WTC11 (cell line): Measurements from ENCODE around the gene SPOPL. TPM values are rescaled to one million over a fixed set of nuclear protein-coding genes. Genes with fewer than 3 reads are reported as not detected.
A peak's percentile ranks its signal among the peaks of the same experiment; 100 is the strongest.

Experiments used
- ATAC-seq: fragments of 200-7000 bp; cut with Tn5 transposase; 2 replicates; pipeline ENCODE4 v1.10.0; 2021; ENCODE audit warnings: mild to moderate bottlenecking, moderate library complexity
- CTCF ChIA-PET: fragments of 300-600 bp; sonication (Branson Sonifier 250); formaldehyde crosslinking; loops from one replicate; lab custom pipeline; 2021; ENCODE audit warnings: antibody characterized with exemption; lab: Charles Lee
- POLR2A ChIA-PET: fragments of 350-600 bp; sonication (Branson Sonifier 250); formaldehyde crosslinking; loops from one replicate; lab custom pipeline; 2021; ENCODE audit warnings: antibody characterized with exemption; lab: Charles Lee
- DNase-seq: peaks from one replicate; pipeline ENCODE4 v3.0.0; 2021; ENCODE audit warnings: low spot score
- H3K27ac Mint-ChIP-seq: 2 replicates; pipeline ENCODE4 v1.8.0; 2021; ENCODE audit warnings: mixed read lengths
- H3K27me3 Mint-ChIP-seq: 2 replicates; pipeline ENCODE4 v1.8.0; 2021; ENCODE audit warnings: low read depth, mild to moderate bottlenecking, moderate library complexity, mixed read lengths
- H3K36me3 Mint-ChIP-seq: 2 replicates; pipeline ENCODE4 v1.8.0; 2021; ENCODE audit warnings: mixed read lengths
- H3K4me1 Mint-ChIP-seq: 2 replicates; pipeline ENCODE4 v1.8.0; 2022; ENCODE audit warnings: mixed read lengths
- H3K4me3 Mint-ChIP-seq: 2 replicates; pipeline ENCODE4 v1.8.0; 2021; ENCODE audit warnings: mild to moderate bottlenecking, moderate library complexity, mixed read lengths
- H3K9me3 Mint-ChIP-seq: 2 replicates; pipeline ENCODE4 v1.8.0; 2021; ENCODE audit warnings: mixed read lengths
- ATF2 ChIP-seq: sonication (generic); formaldehyde crosslinking; IDR thresholded peaks from 2 replicates; pipeline ENCODE4 v1.8.1; 2022; ENCODE audit warnings: low read depth, missing genetic modification reagents, borderline replicate concordance
- E2F5 ChIP-seq: sonication (generic); formaldehyde crosslinking; IDR thresholded peaks from 2 replicates; pipeline ENCODE4 v1.8.1; 2022; ENCODE audit warnings: mild to moderate bottlenecking, moderate library complexity, missing genetic modification reagents
- ETV6 ChIP-seq: sonication (generic); formaldehyde crosslinking; IDR thresholded peaks from 2 replicates; pipeline ENCODE4 v1.8.1; 2022; ENCODE audit warnings: mild to moderate bottlenecking, missing genetic modification reagents
- NR2C2 ChIP-seq: sonication (generic); formaldehyde crosslinking; IDR thresholded peaks from 2 replicates; pipeline ENCODE4 v1.8.0; 2022; ENCODE audit warnings: mild to moderate bottlenecking, missing genetic modification reagents
- SMAD4 ChIP-seq: sonication (generic); formaldehyde crosslinking; IDR thresholded peaks from 2 replicates; pipeline ENCODE4 v1.8.0; 2022; ENCODE audit warnings: mild to moderate bottlenecking, missing genetic modification reagents
- SP1 ChIP-seq: sonication (generic); formaldehyde crosslinking; conservative IDR thresholded peaks from 2 replicates; pipeline ENCODE4 v1.8.1; 2022; ENCODE audit warnings: missing genetic modification reagents
- ZNF121 ChIP-seq: sonication (generic); formaldehyde crosslinking; IDR thresholded peaks from 2 replicates; pipeline ENCODE4 v1.8.0; 2023; ENCODE audit warnings: missing genetic modification reagents
- ZNF396 ChIP-seq: fragments of 250-450 bp; sonication (Bioruptor Pico); IDR thresholded peaks from 2 replicates; pipeline ENCODE4 v1.8.0; 2021; ENCODE audit warnings: mild to moderate bottlenecking, moderate library complexity, borderline replicate concordance
- ZNF416 ChIP-seq: fragments of 250-450 bp; sonication (Bioruptor Pico); IDR thresholded peaks from 2 replicates; pipeline ENCODE4 v1.9.0; 2021; ENCODE audit warnings: mild to moderate bottlenecking, inconsistent platforms
- total RNA-seq: library from RNA; stranded (reverse); gene quantifications from 3 replicates; pipeline ENCODE4 v1.2.3, GENCODE V29; 2021
- TF ChIP-seq, protein P1 (sequence below): sonication (generic); formaldehyde crosslinking; IDR thresholded peaks from 2 replicates; pipeline ENCODE4 v1.8.1; 2023; ENCODE audit warnings: mild to moderate bottlenecking, moderate library complexity, missing genetic modification reagents
- TF ChIP-seq, protein P2 (sequence below): fragments of 250-450 bp; sonication (Bioruptor Pico); IDR thresholded peaks from 2 replicates; pipeline ENCODE4 v1.9.0; 2021; ENCODE audit warnings: mild to moderate bottlenecking
- TF ChIP-seq, protein P3 (sequence below): fragments of 200-600 bp; IDR thresholded peaks from 2 replicates; pipeline ENCODE4 v1.8.0; 2022; ENCODE audit warnings: antibody characterized with exemption
- TF ChIP-seq, protein P4 (sequence below): sonication (generic); formaldehyde crosslinking; IDR thresholded peaks from 2 replicates; pipeline ENCODE4 v1.8.1; 2023; ENCODE audit warnings: mild to moderate bottlenecking, missing genetic modification reagents, moderate library complexity
- TF ChIP-seq, protein P5 (sequence below): sonication (generic); formaldehyde crosslinking; IDR thresholded peaks from 2 replicates; pipeline ENCODE4 v1.8.1; 2023; ENCODE audit warnings: mild to moderate bottlenecking, missing genetic modification reagents
- TF ChIP-seq, protein P6 (sequence below): sonication (generic); formaldehyde crosslinking; IDR thresholded peaks from 2 replicates; pipeline ENCODE4 v1.8.0; 2023; ENCODE audit warnings: missing genetic modification reagents
- TF ChIP-seq, protein P7 (sequence below): sonication (generic); formaldehyde crosslinking; IDR thresholded peaks from 2 replicates; pipeline ENCODE4 v1.8.1; 2023; ENCODE audit warnings: mild to moderate bottlenecking, missing genetic modification reagents, borderline replicate concordance

The SPOPL gene
- total RNA-seq, 1 experiment from 2014 or later = 13.3 TPM

DNA sequence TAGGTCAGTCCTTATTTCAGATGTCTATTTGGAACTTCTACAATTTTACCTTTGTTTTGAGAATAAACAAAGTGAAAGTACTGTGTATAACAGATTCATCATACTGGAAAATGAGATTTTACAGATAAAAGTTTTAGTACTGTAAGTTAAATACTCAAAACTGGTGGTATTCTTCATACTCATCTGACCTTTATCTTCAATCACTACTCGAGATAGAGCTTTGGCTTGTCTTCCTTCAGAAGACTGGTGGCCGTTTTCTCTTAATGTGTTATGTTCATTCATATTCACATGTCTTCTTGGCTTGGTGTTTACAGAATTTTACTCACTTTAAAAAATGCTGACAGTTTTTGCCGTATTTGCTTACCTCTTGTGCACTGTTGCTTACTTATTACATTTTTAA is 2.1 kb downstream of the SPOPL start:
- DNase-seq (no peak), ATAC-seq (no peak)
- Mint-ChIP-seq H3K27me3 (no peaks in the 10 kb centered on the region), H3K4me3 (peak overlapping the region; percentile 95), H3K36me3 (no peaks in the 10 kb centered on the region), H3K9me3 (no peaks in the 10 kb centered on the region), H3K4me1 (peaks cover 45% of the 10 kb centered on the region), H3K27ac (no peak overlapping the region)
- POLR2A ChIA-PET = no interaction called here
- no peak for TF ChIP-seq ZNF416 (CRISPR knock-in tag)
- no peak for TF ChIP-seq NR2C2 (CRISPR knock-in tag)
- TF ChIP-seq ZNF396 (CRISPR knock-in tag) = no peak
- TF ChIP-seq, protein P1, sequence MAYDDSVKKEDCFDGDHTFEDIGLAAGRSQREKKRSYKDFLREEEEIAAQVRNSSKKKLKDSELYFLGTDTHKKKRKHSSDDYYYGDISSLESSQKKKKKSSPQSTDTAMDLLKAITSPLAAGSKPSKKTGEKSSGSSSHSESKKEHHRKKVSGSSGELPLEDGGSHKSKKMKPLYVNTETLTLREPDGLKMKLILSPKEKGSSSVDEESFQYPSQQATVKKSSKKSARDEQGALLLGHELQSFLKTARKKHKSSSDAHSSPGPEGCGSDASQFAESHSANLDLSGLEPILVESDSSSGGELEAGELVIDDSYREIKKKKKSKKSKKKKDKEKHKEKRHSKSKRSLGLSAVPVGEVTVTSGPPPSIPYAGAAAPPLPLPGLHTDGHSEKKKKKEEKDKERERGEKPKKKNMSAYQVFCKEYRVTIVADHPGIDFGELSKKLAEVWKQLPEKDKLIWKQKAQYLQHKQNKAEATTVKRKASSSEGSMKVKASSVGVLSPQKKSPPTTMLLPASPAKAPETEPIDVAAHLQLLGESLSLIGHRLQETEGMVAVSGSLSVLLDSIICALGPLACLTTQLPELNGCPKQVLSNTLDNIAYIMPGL (CRISPR knock-in tag) = no peak
- TF ChIP-seq, protein P2, sequence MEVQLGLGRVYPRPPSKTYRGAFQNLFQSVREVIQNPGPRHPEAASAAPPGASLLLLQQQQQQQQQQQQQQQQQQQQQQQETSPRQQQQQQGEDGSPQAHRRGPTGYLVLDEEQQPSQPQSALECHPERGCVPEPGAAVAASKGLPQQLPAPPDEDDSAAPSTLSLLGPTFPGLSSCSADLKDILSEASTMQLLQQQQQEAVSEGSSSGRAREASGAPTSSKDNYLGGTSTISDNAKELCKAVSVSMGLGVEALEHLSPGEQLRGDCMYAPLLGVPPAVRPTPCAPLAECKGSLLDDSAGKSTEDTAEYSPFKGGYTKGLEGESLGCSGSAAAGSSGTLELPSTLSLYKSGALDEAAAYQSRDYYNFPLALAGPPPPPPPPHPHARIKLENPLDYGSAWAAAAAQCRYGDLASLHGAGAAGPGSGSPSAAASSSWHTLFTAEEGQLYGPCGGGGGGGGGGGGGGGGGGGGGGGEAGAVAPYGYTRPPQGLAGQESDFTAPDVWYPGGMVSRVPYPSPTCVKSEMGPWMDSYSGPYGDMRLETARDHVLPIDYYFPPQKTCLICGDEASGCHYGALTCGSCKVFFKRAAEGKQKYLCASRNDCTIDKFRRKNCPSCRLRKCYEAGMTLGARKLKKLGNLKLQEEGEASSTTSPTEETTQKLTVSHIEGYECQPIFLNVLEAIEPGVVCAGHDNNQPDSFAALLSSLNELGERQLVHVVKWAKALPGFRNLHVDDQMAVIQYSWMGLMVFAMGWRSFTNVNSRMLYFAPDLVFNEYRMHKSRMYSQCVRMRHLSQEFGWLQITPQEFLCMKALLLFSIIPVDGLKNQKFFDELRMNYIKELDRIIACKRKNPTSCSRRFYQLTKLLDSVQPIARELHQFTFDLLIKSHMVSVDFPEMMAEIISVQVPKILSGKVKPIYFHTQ (CRISPR knock-in tag) = no peak
- TF ChIP-seq, protein P3, sequence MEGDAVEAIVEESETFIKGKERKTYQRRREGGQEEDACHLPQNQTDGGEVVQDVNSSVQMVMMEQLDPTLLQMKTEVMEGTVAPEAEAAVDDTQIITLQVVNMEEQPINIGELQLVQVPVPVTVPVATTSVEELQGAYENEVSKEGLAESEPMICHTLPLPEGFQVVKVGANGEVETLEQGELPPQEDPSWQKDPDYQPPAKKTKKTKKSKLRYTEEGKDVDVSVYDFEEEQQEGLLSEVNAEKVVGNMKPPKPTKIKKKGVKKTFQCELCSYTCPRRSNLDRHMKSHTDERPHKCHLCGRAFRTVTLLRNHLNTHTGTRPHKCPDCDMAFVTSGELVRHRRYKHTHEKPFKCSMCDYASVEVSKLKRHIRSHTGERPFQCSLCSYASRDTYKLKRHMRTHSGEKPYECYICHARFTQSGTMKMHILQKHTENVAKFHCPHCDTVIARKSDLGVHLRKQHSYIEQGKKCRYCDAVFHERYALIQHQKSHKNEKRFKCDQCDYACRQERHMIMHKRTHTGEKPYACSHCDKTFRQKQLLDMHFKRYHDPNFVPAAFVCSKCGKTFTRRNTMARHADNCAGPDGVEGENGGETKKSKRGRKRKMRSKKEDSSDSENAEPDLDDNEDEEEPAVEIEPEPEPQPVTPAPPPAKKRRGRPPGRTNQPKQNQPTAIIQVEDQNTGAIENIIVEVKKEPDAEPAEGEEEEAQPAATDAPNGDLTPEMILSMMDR = no peak
- TF ChIP-seq, protein P4, sequence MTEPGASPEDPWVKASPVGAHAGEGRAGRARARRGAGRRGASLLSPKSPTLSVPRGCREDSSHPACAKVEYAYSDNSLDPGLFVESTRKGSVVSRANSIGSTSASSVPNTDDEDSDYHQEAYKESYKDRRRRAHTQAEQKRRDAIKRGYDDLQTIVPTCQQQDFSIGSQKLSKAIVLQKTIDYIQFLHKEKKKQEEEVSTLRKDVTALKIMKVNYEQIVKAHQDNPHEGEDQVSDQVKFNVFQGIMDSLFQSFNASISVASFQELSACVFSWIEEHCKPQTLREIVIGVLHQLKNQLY (CRISPR knock-in tag) = no peak
- TF ChIP-seq, protein P5, sequence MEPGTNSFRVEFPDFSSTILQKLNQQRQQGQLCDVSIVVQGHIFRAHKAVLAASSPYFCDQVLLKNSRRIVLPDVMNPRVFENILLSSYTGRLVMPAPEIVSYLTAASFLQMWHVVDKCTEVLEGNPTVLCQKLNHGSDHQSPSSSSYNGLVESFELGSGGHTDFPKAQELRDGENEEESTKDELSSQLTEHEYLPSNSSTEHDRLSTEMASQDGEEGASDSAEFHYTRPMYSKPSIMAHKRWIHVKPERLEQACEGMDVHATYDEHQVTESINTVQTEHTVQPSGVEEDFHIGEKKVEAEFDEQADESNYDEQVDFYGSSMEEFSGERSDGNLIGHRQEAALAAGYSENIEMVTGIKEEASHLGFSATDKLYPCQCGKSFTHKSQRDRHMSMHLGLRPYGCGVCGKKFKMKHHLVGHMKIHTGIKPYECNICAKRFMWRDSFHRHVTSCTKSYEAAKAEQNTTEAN = no peak
- no peak for TF ChIP-seq SP1 (CRISPR knock-in tag)
- no peak for TF ChIP-seq E2F5 (CRISPR knock-in tag)
- TF ChIP-seq, protein P6, sequence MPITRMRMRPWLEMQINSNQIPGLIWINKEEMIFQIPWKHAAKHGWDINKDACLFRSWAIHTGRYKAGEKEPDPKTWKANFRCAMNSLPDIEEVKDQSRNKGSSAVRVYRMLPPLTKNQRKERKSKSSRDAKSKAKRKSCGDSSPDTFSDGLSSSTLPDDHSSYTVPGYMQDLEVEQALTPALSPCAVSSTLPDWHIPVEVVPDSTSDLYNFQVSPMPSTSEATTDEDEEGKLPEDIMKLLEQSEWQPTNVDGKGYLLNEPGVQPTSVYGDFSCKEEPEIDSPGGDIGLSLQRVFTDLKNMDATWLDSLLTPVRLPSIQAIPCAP (CRISPR knock-in tag) = no peak
- CTCF ChIA-PET = interaction anchor here (0.7 to 0.8 kb wide), 2 partner anchors 17 to 326 kb away, joined by 3 to 4 read pairs; no protein-coding TSS in a partner anchor

DNA sequence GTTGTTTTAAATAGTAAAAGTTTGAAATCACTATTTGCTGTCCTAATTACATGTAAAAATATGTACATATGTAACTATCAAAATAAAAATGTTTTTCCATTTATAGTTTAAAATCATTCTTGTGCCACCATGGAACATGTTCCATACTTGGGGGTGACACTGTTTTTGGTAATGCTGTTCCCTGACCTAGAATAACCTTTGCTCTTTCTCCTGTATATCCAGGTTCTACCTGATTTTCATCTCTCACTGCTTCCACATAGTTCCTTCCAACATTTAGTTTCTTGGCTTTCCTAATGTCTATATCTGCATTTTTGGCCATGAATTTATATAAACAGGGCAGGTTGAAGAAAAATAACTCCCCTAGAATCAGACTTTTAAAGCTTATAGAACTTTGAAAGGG is 2.5 kb downstream of the SPOPL start:
- Mint-ChIP-seq H3K36me3 (no peaks in the 10 kb centered on the region), H3K4me1 (peaks cover 45% of the 10 kb centered on the region), H3K27ac (no peak overlapping the region), H3K4me3 (peak overlapping the region; percentile 95), H3K9me3 (no peaks in the 10 kb centered on the region), H3K27me3 (no peaks in the 10 kb centered on the region)
- ChIA-PET CTCF (interaction anchor here (0.8 kb wide), 2 partner anchors 274 to 326 kb away, joined by 3 read pairs; no protein-coding TSS in a partner anchor), POLR2A (no interaction called here)
- ATAC-seq (no peak), DNase-seq (no peak)
- TF ChIP-seq ETV6 (CRISPR knock-in tag) (no peak), E2F5 (CRISPR knock-in tag) (no peak), ATF2 (no peak), ZNF121 (no peak), SMAD4 (no peak)
- TF ChIP-seq, protein P7, sequence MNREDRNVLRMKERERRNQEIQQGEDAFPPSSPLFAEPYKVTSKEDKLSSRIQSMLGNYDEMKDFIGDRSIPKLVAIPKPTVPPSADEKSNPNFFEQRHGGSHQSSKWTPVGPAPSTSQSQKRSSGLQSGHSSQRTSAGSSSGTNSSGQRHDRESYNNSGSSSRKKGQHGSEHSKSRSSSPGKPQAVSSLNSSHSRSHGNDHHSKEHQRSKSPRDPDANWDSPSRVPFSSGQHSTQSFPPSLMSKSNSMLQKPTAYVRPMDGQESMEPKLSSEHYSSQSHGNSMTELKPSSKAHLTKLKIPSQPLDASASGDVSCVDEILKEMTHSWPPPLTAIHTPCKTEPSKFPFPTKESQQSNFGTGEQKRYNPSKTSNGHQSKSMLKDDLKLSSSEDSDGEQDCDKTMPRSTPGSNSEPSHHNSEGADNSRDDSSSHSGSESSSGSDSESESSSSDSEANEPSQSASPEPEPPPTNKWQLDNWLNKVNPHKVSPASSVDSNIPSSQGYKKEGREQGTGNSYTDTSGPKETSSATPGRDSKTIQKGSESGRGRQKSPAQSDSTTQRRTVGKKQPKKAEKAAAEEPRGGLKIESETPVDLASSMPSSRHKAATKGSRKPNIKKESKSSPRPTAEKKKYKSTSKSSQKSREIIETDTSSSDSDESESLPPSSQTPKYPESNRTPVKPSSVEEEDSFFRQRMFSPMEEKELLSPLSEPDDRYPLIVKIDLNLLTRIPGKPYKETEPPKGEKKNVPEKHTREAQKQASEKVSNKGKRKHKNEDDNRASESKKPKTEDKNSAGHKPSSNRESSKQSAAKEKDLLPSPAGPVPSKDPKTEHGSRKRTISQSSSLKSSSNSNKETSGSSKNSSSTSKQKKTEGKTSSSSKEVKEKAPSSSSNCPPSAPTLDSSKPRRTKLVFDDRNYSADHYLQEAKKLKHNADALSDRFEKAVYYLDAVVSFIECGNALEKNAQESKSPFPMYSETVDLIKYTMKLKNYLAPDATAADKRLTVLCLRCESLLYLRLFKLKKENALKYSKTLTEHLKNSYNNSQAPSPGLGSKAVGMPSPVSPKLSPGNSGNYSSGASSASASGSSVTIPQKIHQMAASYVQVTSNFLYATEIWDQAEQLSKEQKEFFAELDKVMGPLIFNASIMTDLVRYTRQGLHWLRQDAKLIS (CRISPR knock-in tag) = no peak
